Panc1 (cell line): Measurements from ENCODE around the gene CTSK.

ENCODE experiments used
- POLR2AphosphoS5 ChIP-seq: IDR thresholded peaks from 2 replicates; pipeline ENCODE4 v1.6.1; 2012; ENCODE audit warnings: mild to moderate bottlenecking, low read depth, low read length, moderate library complexity
- REST ChIP-seq, 2 experiments: IDR thresholded peaks; 2 replicates each; pipeline ENCODE4 v1.6.1; 2011 to 2012; ENCODE audit warnings: low read depth in 2 of 2, control low read depth in 1 of 2, low read length in 1 of 2, mild to moderate bottlenecking in 1 of 2, moderate library complexity in 1 of 2; ENCODE audit not compliant: insufficient read depth in 1 of 2
- SIN3A ChIP-seq: IDR thresholded peaks from 2 replicates; pipeline ENCODE4 v1.6.1; 2012; ENCODE audit warnings: low read depth, mild to moderate bottlenecking, low read length, moderate library complexity, borderline replicate concordance; ENCODE audit not compliant: insufficient read depth
- TF ChIP-seq, protein P1 (sequence below): fragments of 450-650 bp; IDR thresholded peaks from 2 replicates; pipeline ENCODE4 v1.5.1; 2017; ENCODE audit warnings: mild to moderate bottlenecking

- TF ChIP-seq, protein P1, sequence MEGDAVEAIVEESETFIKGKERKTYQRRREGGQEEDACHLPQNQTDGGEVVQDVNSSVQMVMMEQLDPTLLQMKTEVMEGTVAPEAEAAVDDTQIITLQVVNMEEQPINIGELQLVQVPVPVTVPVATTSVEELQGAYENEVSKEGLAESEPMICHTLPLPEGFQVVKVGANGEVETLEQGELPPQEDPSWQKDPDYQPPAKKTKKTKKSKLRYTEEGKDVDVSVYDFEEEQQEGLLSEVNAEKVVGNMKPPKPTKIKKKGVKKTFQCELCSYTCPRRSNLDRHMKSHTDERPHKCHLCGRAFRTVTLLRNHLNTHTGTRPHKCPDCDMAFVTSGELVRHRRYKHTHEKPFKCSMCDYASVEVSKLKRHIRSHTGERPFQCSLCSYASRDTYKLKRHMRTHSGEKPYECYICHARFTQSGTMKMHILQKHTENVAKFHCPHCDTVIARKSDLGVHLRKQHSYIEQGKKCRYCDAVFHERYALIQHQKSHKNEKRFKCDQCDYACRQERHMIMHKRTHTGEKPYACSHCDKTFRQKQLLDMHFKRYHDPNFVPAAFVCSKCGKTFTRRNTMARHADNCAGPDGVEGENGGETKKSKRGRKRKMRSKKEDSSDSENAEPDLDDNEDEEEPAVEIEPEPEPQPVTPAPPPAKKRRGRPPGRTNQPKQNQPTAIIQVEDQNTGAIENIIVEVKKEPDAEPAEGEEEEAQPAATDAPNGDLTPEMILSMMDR, result no peak
- TF ChIP-seq SIN3A, result no peak
- TF ChIP-seq POLR2AphosphoS5, result no peak
- TF ChIP-seq REST (IDR thresholded peaks at IDR 0.05; ENCODE audit: insufficient read depth in 1 of 2, low read depth in 2 of 2, low read length in 1 of 2), result no peak
Observed at GRCh38 chr1:150749720-150750311, 58.2 kb downstream of the CTSK start.
